GM21737 (cell line): ENCODE measurements around the gene GRID2.

Experiments
- ATAC-seq: cut with Tn5 transposase; IDR thresholded peaks from one replicate; pipeline ENCODE4 v1.9.1; 2021; ENCODE audit warnings: mild to moderate bottlenecking, moderate library complexity; ENCODE audit not compliant: unreplicated experiment

GRID2 gene

GRCh38 chr4:92658318-92658717 lies 354.6 kb downstream of the GRID2 start:
- no peak for ATAC-seq

DNA sequence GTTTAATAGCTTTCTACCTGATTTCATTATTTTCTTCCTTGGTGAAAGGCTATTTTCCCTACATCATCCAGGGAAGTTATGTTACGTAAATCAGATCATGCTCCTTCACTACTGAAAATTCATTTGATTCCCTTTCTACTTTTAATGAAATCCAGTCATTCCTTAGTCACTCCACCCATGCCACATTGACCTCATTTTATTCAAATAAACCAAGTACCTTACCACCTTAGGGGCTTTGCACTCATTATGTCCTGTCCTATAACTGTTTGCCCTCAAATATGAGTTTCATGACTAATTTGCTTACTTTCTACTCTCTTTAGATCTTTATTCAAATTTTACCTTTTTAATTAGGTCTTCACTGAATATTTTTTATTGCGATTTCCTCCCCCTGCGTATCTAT lies 374.0 kb downstream of the GRID2 start:
- no peak for ATAC-seq

- ATAC-seq = no peak
These were observed 374.5 kb downstream of the GRID2 start for GRCh38 chr4:92678292-92678691.

DNA sequence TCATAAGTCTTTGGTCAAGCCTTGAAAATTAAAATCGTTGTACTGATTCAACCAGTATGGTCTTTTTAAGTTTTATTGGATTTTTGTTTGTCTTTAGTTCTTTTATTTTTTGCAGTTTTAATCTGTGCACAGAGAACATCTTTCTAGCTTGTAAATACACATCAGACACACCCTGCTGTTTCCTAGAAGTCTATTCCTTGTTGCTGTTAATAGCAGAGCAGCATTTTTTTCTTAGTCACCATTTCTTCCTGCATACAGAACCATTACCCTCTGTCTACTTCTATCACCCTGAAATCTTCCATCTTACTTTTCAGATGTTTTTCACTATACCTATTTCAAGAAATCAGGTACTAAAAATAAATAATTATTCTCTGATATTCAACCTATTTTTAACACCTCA lies 375.4 kb downstream of the GRID2 start:
- ATAC-seq = no peak

DNA sequence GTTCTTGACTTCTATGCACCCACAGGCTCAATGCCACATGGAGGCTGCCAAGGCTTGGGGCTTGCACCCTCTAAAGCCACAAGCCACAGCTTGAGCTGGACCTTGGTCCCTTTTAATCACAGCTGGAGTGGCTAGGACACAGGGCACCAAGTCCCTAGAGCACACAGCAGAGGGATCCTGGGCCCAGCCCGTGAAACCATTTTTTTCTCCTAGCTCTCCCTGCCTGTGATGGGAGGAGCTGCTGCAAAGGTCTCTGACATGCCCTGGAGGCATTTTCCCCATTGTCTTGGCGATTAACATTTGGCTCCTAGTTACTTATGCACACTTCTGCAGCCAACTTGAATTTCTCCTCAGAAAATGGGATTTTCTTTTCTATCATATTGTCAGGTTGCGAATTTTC lies 410.9 kb downstream of the GRID2 start:
- ATAC-seq = no peak

GRCh38 chr4:92733231-92733630 lies 429.5 kb downstream of the GRID2 start:
- ATAC-seq = no peak

DNA sequence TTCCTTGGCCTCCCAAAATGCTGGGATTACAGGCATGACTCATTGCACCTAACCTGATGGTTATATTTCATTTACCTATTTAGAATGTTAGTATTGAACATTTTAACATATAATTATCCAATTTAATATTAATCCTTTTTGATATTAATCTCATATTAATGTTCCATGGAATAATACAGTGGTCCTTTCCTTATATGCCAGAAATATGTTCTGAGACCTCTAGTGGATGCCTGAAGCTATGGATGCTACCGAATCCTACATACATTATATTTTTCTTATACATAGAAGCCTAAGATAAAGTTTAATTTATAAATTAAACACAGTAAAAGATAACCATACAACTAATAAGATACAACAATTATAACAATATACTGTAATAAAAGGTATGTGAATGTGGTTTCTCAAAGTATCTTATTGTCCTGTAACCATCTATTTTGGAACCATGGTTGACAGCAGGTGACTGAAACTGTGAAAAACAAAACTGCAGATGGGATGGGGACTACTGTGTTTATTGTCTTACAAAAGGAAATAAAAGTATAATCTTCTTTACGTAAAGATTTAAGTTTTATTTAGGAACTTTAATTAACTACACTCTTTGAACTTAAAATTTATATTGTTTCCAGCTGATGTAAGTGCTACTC lies 431.4 kb downstream of the GRID2 start:
- no peak for ATAC-seq

GRCh38 chr4:92760433-92760832 lies 456.7 kb downstream of the GRID2 start:
- no peak for ATAC-seq

GRCh38 chr4:92776080-92776479 lies 472.3 kb downstream of the GRID2 start:
- ATAC-seq = no peak

DNA sequence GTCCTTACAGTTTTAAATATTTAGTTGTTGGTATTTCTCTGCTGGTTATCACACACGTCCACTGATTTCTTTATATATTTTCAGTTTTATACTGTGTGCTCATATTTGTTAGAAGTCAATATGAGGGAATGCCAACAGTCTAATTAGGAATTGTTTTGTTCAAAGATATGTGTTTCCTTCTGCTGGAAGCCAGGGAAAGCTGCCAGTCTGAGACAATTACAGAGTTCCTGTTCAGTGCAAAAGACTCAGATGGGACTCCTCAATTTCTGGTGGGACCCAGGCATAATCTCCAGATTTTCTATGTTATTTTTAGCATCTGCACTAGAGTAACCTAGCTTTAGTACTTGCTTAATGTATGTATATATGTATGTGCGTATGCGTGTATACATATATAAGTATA lies 486.0 kb downstream of the GRID2 start:
- no peak for ATAC-seq

DNA sequence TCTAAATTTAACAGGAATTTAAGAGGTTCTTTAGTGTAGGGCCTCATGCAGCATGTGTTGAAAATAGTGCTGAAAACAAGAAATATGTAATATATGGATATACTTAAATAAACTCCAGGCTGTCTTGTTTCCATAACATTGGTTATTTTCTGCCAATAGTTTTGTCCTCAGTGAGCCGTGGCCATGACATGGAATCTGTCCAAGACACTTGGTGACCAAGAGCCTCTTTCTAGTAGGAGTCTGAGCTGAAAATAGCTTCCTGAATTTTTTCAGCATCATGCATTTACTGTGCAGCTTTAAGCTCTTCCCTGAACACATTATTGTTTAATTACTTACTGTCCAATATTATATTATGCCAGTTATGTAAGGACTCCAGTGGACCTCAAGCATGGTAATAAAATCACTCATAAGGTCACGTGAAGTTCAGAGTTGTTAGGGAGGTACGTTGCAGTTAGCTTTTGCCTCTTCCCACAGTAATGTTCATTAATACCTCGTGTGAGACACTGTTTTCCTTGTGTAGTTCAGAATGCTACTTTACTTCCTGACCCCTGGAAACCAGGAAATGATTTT lies 488.2 kb downstream of the GRID2 start:
- no peak for ATAC-seq

GRCh38 chr4:92809381-92809780 lies 505.6 kb downstream of the GRID2 start:
- ATAC-seq = no peak

DNA sequence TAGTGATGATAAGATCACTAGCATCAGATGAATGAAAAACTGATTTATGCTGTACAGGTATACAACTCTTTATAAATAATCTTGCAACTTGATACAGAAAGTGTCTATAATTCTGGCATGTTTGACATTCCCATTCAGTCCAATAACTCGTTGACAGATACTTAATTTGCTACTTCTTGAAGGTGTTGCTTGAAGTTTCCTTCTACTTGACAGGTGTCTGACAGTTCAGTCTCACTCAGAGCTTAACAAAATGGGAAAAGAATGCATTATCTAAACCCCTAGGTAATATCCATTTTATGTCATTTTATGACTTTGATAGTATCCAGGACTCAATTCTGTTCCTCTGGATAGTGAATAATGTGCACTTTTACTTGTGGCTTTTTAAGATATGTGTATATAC lies 508.9 kb downstream of the GRID2 start:
- ATAC-seq = no peak

GRCh38 chr4:92814677-92815076 lies 510.9 kb downstream of the GRID2 start:
- no peak for ATAC-seq

- no peak for ATAC-seq
These were observed 521.5 kb downstream of the GRID2 start for GRCh38 chr4:92825256-92825655.

- no peak for ATAC-seq
These were observed 522.0 kb downstream of the GRID2 start for GRCh38 chr4:92825791-92826190.

DNA sequence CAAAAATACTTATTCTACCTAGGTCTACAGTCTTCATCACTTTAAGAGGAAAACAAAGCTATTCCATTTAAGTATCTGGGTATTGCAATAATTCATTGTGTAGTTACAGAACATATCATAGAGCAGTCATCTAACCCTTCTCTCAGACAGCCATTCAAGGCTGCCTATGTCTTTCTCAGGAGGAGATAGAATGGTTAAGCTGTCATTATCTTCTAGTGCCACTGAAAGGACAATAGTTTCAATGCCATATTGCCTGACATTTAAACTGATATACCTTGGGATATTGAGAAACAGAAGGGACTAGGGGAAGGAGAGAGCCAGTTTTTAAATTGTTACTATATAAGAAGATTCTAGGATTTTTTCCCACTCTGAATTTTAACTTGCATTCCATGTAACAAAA lies 527.0 kb downstream of the GRID2 start:
- ATAC-seq = no peak

DNA sequence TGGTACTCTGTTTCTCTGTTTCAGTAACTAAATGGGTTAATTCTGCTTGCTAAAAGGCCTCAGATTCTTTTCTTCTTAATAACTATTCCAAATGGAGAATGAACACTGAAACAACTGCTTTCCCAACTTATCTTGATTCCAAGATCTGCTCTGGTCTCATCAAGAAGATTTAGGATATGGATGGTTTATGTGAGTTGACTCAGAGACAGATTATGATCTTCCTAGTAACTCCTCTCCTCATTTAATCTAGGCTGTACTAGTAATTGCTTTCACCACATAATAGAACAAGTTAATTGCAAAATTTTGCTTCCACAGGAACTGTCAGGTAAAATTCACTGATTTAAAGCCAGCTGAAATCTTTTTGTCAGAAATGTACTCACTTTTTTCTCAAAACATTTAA lies 537.1 kb downstream of the GRID2 start:
- ATAC-seq = no peak

GRCh38 chr4:92843784-92844183 lies 540.0 kb downstream of the GRID2 start:
- ATAC-seq = no peak

- ATAC-seq = no peak
These were observed 543.3 kb downstream of the GRID2 start for GRCh38 chr4:92847026-92847425.

DNA sequence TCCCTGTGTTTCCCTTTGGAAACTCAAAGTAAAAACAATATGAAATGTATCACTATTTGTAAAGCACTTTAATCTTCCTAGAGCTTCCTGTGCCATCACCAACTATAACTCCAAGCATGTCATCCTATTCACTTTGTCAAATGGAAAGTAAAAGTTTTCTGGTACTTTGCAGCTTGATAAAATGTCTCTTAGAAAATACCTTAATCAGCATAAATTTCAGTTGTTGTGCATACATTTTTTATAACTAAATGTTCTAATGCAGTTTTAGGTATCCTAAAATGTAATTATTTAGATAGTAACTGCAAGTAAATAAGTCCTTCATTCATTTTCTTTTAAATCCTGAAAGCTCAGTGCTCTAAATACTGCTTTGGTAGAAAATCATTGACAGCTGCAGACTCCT lies 558.7 kb downstream of the GRID2 start:
- no peak for ATAC-seq

DNA sequence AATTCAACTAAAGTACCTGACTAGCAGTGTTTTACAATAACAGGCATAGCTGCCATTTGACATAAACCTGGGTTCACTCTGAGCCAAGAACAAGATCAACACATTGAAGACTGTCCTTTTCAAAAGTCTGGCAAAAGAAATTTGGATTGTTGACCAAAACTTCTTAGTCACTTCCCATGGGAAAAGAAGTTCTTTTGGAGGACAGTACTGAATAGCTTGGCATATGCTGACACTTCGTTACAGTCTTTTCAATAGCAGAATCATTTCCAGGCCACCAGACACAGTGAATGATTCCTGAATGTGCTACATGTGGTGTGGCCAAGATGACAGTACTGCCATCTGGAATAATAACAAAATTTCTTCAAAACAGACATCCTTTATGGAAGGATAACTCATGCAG lies 560.3 kb downstream of the GRID2 start:
- ATAC-seq = no peak

GRCh38 chr4:92872604-92873003 lies 568.8 kb downstream of the GRID2 start:
- ATAC-seq = no peak
